PC-3 (cell line): ENCODE measurements around the gene NDUFS2. TPM values are rescaled to one million over a fixed set of nuclear protein-coding genes. Genes with fewer than 3 reads are reported as not detected.

Source experiments
- ATAC-seq: fragments of 200-7000 bp; cut with Tn5 transposase; 2 replicates; pipeline ENCODE4 v1.9.1; 2020; ENCODE audit warnings: mild to moderate bottlenecking, moderate library complexity
- BruUV-seq: library from RNA; stranded (reverse); fragments of 400-500 nt; replicated peaks from 2 replicates; lab custom pipeline; 2021; lab: Mats Ljungman, UMichigan
- CTCF ChIA-PET: fragments of 300-600 bp; sonication (Branson Sonifier 250); formaldehyde crosslinking; loops from one replicate; lab custom pipeline; 2022; ENCODE audit warnings: antibody characterized with exemption; lab: Charles Lee
- POLR2A ChIA-PET: fragments of 300-600 bp; sonication (Branson Sonifier 250); formaldehyde crosslinking; loops from one replicate; lab custom pipeline; 2022; ENCODE audit warnings: antibody characterized with exemption; ENCODE audit not compliant: unreplicated experiment; lab: Charles Lee
- DNase-seq: peaks from one replicate; pipeline ENCODE4 v3.0.0-alpha.2; 2015
- H2AFZ ChIP-seq: fragments of 300-600 bp; sonication (generic); 2 replicates; pipeline ENCODE4 v1.6.0; 2016; ENCODE audit warnings: antibody characterized with exemption, low read length
- H3F3A ChIP-seq: fragments of 300-600 bp; sonication (generic); one replicate; pipeline ENCODE4 v1.6.0; 2017; ENCODE audit warnings: antibody characterized with exemption, low read length, control low read depth, mild to moderate bottlenecking; ENCODE audit not compliant: unreplicated experiment
- H3K27ac ChIP-seq: fragments of 300-600 bp; sonication (generic); 2 replicates; pipeline ENCODE4 v1.5.1; 2016; ENCODE audit warnings: mild to moderate bottlenecking, low read length
- H3K27me3 ChIP-seq: fragments of 300-600 bp; sonication (generic); 2 replicates; pipeline ENCODE4 v1.6.1; 2016; ENCODE audit warnings: low read length, mixed read lengths
- H3K36me3 ChIP-seq: fragments of 300-600 bp; sonication (generic); 2 replicates; pipeline ENCODE4 v1.6.1; 2016; ENCODE audit warnings: low read depth, mixed run types, low read length, mixed read lengths
- H3K4me1 ChIP-seq: fragments of 300-600 bp; sonication (generic); 2 replicates; pipeline ENCODE4 v1.5.1; 2016; ENCODE audit warnings: low read length; ENCODE audit not compliant: insufficient read depth
- H3K4me2 ChIP-seq: fragments of 300-600 bp; sonication (generic); 2 replicates; pipeline ENCODE4 v1.6.0; 2016; ENCODE audit warnings: low read length
- H3K4me3 ChIP-seq: fragments of 300-600 bp; sonication (generic); 2 replicates; pipeline ENCODE4 v1.5.1; 2016; ENCODE audit warnings: mild to moderate bottlenecking, low read length, mixed read lengths
- H3K79me2 ChIP-seq: fragments of 300-600 bp; sonication (generic); 2 replicates; pipeline ENCODE4 v1.6.1; 2017; ENCODE audit warnings: low read length, mixed read lengths
- H3K9ac ChIP-seq: fragments of 300-600 bp; sonication (generic); 2 replicates; pipeline ENCODE4 v1.6.0; 2016; ENCODE audit warnings: mild to moderate bottlenecking, low read length
- H3K9me2 ChIP-seq: fragments of 300-600 bp; sonication (generic); replicated peaks from 2 replicates; pipeline ENCODE4 v1.6.1; 2016; ENCODE audit warnings: mixed run types, low read length, mixed read lengths
- H3K9me3 ChIP-seq: fragments of 300-600 bp; sonication (generic); 2 replicates; pipeline ENCODE4 v1.6.1; 2016; ENCODE audit warnings: low read length, mixed read lengths
- H4K20me1 ChIP-seq: fragments of 300-600 bp; sonication (generic); 2 replicates; pipeline ENCODE4 v1.6.1; 2016; ENCODE audit warnings: low read length, mixed read lengths
- CTCF ChIP-seq: fragments of 300-600 bp; sonication (generic); conservative IDR thresholded peaks from 2 replicates; pipeline ENCODE4 v1.5.1; 2017; ENCODE audit warnings: antibody characterized with exemption, low read depth, mild to moderate bottlenecking, low read length
- EZH2 ChIP-seq: fragments of 300-600 bp; sonication (generic); IDR thresholded peaks from one replicate; pipeline ENCODE4 v1.6.1; 2017; ENCODE audit warnings: antibody characterized with exemption, mild to moderate bottlenecking, low read length; ENCODE audit not compliant: unreplicated experiment
- EZH2phosphoT487 ChIP-seq: fragments of 300-600 bp; sonication (generic); IDR thresholded peaks from 2 replicates; pipeline ENCODE4 v1.6.1; 2018; ENCODE audit warnings: mild to moderate bottlenecking, antibody characterized with exemption, low read length, borderline replicate concordance
- intact Hi-C: fragments of 100-400 bp; cut with micrococcal nuclease; formaldehyde crosslinking; loops from 2 replicates; pipeline ENCODE4 v1.9.0; 2023
- total RNA-seq: library from RNA; depleted of rRNA; stranded (reverse); fragments of >200 nt; gene quantifications from 2 replicates; pipeline ENCODE4 v1.2.3, GENCODE V29; 2014

NDUFS2 gene
- total RNA-seq, 1 experiment from 2014 or later: 168 TPM

- H3K9me2 ChIP-seq: no peaks in the 10 kb centered on the region
- POLR2A ChIA-PET: no interaction called here
- ATAC-seq (no peak), DNase-seq (no peak)
- no peaks in the 10 kb centered on the region for H3F3A ChIP-seq
- no TSS peak for BruUV-seq
- no peak for TF ChIP-seq CTCF
- TF ChIP-seq EZH2: no peak
- no peak for TF ChIP-seq EZH2phosphoT487
- CTCF ChIA-PET: no interaction called here
- no peak overlapping the region for H3K27ac ChIP-seq
- peaks cover 8% of the 10 kb centered on the region for H3K4me1 ChIP-seq
- H2AFZ ChIP-seq: no peak overlapping the region
- H3K4me3 ChIP-seq: no peak overlapping the region
- no peak overlapping the region for H3K4me2 ChIP-seq
- intact Hi-C loops: loop anchor here (10.0 kb wide), 1 partner anchor 557 kb away; the partner anchor contains the start of gene DUSP12
- no peaks in the 10 kb centered on the region for H3K27me3 ChIP-seq
- no peak overlapping the region for H3K9ac ChIP-seq
- H3K9me3 ChIP-seq: no peaks in the 10 kb centered on the region
- no peaks in the 10 kb centered on the region for H3K36me3 ChIP-seq
- H3K79me2 ChIP-seq: no peaks in the 10 kb centered on the region
- no peaks in the 10 kb centered on the region for H4K20me1 ChIP-seq
These were observed 14.9 kb upstream of the NDUFS2 start for GRCh38 chr1:161187311-161187710.

GRCh38 chr1:161188381-161188780 is 13.8 kb upstream of the NDUFS2 start:
- Histone ChIP-seq H3K36me3 (no peaks in the 10 kb centered on the region), H3K9me3 (no peaks in the 10 kb centered on the region), H3K9ac (no peak overlapping the region), H3K79me2 (no peaks in the 10 kb centered on the region), H2AFZ (no peak overlapping the region), H4K20me1 (no peaks in the 10 kb centered on the region), H3K4me1 (no peaks in the 10 kb centered on the region), H3K27me3 (no peaks in the 10 kb centered on the region), H3K27ac (no peak overlapping the region), H3K9me2 (no peaks in the 10 kb centered on the region), H3F3A (no peaks in the 10 kb centered on the region), H3K4me2 (no peak overlapping the region), H3K4me3 (no peak overlapping the region)
- ATAC-seq: no peak
- CTCF ChIA-PET: no interaction called here
- no peak for TF ChIP-seq CTCF
- TF ChIP-seq EZH2phosphoT487: no peak
- no peak for TF ChIP-seq EZH2
- DNase-seq: no peak
- POLR2A ChIA-PET: no interaction called here
- intact Hi-C loops: loop anchor here (10.0 kb wide), 1 partner anchor 556 kb away; the partner anchor contains the start of gene DUSP12
- BruUV-seq: no TSS peak

- POLR2A ChIA-PET: interaction anchor here (0.5 kb wide), 1 partner anchor 10 kb away, joined by 4 read pairs; no protein-coding TSS in a partner anchor
- TF ChIP-seq EZH2phosphoT487: no peak
- no peak for TF ChIP-seq CTCF
- TF ChIP-seq EZH2: no peak
These were observed 13.1 kb upstream of the NDUFS2 start for GRCh38 chr1:161189036-161189435.

More at GRCh38 chr1:161189036-161189435, 13.1 kb upstream of the NDUFS2 start:
- H3F3A ChIP-seq: no peaks in the 10 kb centered on the region
- H2AFZ ChIP-seq: no peak overlapping the region
- no peak overlapping the region for H3K9ac ChIP-seq
- no peaks in the 10 kb centered on the region for H4K20me1 ChIP-seq
- DNase-seq: no peak
- no peaks in the 10 kb centered on the region for H3K9me2 ChIP-seq
- ATAC-seq: no peak
- H3K27ac ChIP-seq: no peak overlapping the region
- no peaks in the 10 kb centered on the region for H3K9me3 ChIP-seq
- H3K4me3 ChIP-seq: no peak overlapping the region
- intact Hi-C loops: loop anchor here (10.0 kb wide), 1 partner anchor 556 kb away; the partner anchor contains the start of gene DUSP12
- H3K27me3 ChIP-seq: no peaks in the 10 kb centered on the region
- no TSS peak for BruUV-seq
- CTCF ChIA-PET: no interaction called here
- no peak overlapping the region for H3K4me2 ChIP-seq
- H3K4me1 ChIP-seq: no peaks in the 10 kb centered on the region
- H3K79me2 ChIP-seq: no peaks in the 10 kb centered on the region
- H3K36me3 ChIP-seq: no peaks in the 10 kb centered on the region
